ENCODE measurements around the gene CYFIP2. TPM values are rescaled to one million over a fixed set of nuclear protein-coding genes. Genes with fewer than 3 reads are reported as not detected.

Gene CYFIP2
- total and polyA plus RNA-seq, 8 donors = 7.6 to 19.6 (median 11.4) TPM

- TF ChIP-seq, protein P1, sequence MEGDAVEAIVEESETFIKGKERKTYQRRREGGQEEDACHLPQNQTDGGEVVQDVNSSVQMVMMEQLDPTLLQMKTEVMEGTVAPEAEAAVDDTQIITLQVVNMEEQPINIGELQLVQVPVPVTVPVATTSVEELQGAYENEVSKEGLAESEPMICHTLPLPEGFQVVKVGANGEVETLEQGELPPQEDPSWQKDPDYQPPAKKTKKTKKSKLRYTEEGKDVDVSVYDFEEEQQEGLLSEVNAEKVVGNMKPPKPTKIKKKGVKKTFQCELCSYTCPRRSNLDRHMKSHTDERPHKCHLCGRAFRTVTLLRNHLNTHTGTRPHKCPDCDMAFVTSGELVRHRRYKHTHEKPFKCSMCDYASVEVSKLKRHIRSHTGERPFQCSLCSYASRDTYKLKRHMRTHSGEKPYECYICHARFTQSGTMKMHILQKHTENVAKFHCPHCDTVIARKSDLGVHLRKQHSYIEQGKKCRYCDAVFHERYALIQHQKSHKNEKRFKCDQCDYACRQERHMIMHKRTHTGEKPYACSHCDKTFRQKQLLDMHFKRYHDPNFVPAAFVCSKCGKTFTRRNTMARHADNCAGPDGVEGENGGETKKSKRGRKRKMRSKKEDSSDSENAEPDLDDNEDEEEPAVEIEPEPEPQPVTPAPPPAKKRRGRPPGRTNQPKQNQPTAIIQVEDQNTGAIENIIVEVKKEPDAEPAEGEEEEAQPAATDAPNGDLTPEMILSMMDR (IDR thresholded peaks at IDR 0.05) = no peak
- ATAC-seq (no peak), DNase-seq (no peak), FAIRE-seq (no peak)
- no peak overlapping the region for H3K27ac ChIP-seq
- no peaks in the 10 kb centered on the region for H3K36me3 ChIP-seq
- H3K4me1 ChIP-seq = no peaks in the 10 kb centered on the region
- H3K9me3 ChIP-seq = no peaks in the 10 kb centered on the region
- 64 to 74% methylated on average over 7 of the region's 7 CpGs for WGBS, 2 donors
- intact Hi-C loops (cut with DNase I) = no loop called here
- no peaks in the 10 kb centered on the region for H3K27me3 ChIP-seq
- H3K4me3 ChIP-seq = no peak overlapping the region
Observed at GRCh38 chr5:157366741-157367674, 101.1 kb downstream of the CYFIP2 start.

DNA sequence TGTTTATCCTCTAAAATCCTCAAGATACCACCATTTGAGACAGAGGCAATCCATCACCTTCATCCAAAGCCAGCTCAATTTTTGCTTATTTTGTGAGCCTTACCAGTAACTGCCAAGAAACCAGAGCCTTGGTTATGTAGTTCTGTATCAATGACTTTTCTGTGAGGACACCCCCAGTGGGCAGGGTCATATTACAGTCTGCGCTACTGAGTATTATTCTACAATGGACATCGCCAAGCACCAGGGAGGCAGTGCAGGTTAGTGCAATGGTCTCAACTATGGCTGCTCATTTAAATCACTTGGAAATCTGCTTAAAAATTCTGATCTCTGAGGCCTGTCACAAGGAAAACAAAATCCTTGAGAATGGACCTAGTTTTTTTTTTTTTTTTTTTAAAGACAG, 103.6 kb downstream of the CYFIP2 start:
- TF ChIP-seq, protein P1 (IDR thresholded peaks at IDR 0.05) = no peak
- Histone ChIP-seq H3K9me3 (no peaks in the 10 kb centered on the region), H3K27me3 (no peaks in the 10 kb centered on the region), H3K4me3 (no peak overlapping the region), H3K27ac (no peak overlapping the region), H3K4me1 (no peaks in the 10 kb centered on the region), H3K36me3 (no peaks in the 10 kb centered on the region)
- WGBS, 2 donors = 97 to 98% methylated on average over 2 of the region's 2 CpGs
- no peak for ATAC-seq
- DNase-seq = no peak
- no peak for FAIRE-seq
- intact Hi-C loops (cut with DNase I) = no loop called here

DNA sequence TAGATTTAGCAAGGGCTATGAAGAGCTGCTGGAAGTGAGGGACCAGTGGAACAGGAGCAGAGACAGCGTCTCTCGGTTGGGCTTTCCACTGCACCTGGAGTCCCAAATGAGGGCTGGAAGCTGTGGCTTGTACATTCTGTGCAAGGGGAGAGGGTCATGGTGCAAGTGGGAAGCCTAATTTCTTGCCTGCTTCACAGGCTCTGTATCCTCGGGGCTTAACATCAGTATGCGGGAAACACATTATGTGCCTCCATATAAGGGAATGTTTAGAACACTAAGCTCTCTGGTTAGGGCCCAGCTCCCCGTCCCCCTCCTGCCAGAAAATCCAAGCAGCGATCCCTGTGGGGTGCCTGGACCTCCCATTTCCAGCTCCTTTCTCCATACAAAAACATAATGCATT, 105.0 kb downstream of the CYFIP2 start:
- no peak for DNase-seq
- WGBS, 2 donors = 88 to 91% methylated on average over 6 of the region's 6 CpGs
- H3K36me3 ChIP-seq = no peaks in the 10 kb centered on the region
- intact Hi-C loops (cut with DNase I) = no loop called here
- no peak overlapping the region for H3K27ac ChIP-seq
- no peak overlapping the region for H3K4me3 ChIP-seq
- ATAC-seq = no peak
- TF ChIP-seq, protein P1 (IDR thresholded peaks at IDR 0.05) = no peak
- no peaks in the 10 kb centered on the region for H3K9me3 ChIP-seq
- no peaks in the 10 kb centered on the region for H3K27me3 ChIP-seq
- FAIRE-seq = no peak
- H3K4me1 ChIP-seq = no peaks in the 10 kb centered on the region

- no peak overlapping the region for H3K4me3 ChIP-seq
- TF ChIP-seq, protein P1 (IDR thresholded peaks at IDR 0.05) = no peak
- no peaks in the 10 kb centered on the region for H3K27me3 ChIP-seq
- no peak for FAIRE-seq
- no peaks in the 10 kb centered on the region for H3K9me3 ChIP-seq
- DNase-seq = no peak
- H3K4me1 ChIP-seq = no peaks in the 10 kb centered on the region
- intact Hi-C loops (cut with DNase I) = no loop called here
- ATAC-seq = no peak
- no peaks in the 10 kb centered on the region for H3K36me3 ChIP-seq
- 79 to 82% methylated on average over 5 of the region's 5 CpGs for WGBS, 2 donors
- H3K27ac ChIP-seq = no peak overlapping the region
Observed at GRCh38 chr5:157371655-157372471, 105.9 kb downstream of the CYFIP2 start.

All from pancreas (tissue), 10 donors.